ENCODE measurements around the gene MLLT11. TPM values are rescaled to one million over a fixed set of nuclear protein-coding genes. Genes with fewer than 3 reads are reported as not detected.
"Not testable (repeated sequence)": the region's sequence is repeated elsewhere in the genome, so short reads cannot be mapped to it uniquely, and the experiment has no call there.

Gene MLLT11
- total RNA-seq, 2 donors from 2014 or later: 16.5 to 19.2 TPM

DNA sequence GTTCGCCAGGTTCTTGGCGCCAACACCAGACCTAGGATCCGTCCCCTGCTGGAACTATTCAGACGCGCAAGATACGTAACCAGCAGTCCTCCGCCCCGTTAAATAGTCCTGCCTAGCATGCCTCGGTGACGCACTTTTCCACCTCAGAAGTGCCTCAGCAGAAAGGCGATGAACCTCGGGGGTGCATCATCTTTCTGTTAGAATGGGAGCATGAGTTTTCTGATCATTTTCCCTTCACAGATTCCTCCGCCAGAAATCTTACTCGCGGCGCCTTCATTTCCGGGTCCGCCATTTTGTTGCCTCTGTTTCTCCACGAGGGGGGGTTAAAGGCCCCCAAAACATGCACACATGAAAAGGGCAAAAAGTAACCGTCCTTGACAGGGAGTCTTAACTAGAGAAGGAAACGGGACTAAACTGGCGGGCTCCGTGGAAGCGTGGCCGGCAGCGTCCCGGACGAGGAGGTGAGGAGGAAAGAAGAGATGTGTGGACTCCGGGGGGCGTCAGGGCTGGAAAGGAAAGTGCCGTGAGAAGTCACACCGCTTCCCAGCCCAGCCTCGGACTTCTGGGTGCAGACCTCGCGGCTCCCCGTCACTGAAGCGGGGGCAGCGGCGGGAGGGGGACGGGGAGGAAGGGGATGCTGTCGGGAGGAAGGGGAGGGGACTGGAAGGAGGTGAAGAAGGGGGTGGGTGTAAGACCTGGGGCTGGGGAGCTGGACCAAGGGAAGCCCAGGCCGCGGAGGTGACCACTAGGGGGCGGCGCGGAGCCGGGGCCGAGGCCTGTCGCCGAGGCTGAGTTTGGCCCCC, 10.5 kb downstream of the MLLT11 start, which contains the start of gene GABPB2:
Gene GABPB2 (plus strand): TSS at position 288 of the 803 bp plus-strand sequence. CDS start 17,429 bp downstream, outside the sequence.
- Mint-ChIP-seq H3K4me3 (peak within 1 kb of the TSS; percentile 89), H3K9me3 (no peaks in the 10 kb centered on the region), H3K27ac (peak within 1 kb of the TSS; percentile 100), H3K36me3 (ENCODE audit: low read depth) (peaks cover 18% of the 10 kb centered on the region), H3K4me1 (peaks cover 9% of the 10 kb centered on the region), H3K27me3 (ENCODE audit: insufficient read depth) (no peaks in the 10 kb centered on the region)
- peak within 1 kb of the TSS; percentile 94 for H3K4me3 ChIP-seq (ENCODE audit: low read length)
- 2 to 4% methylated on average over 19 to 50 of the region's 50 CpGs for WGBS, 2 experiments (ENCODE audit: insufficient coverage in 1 of 2, insufficient read length in 1 of 2)
- no peaks in the 10 kb centered on the region for H3K27me3 ChIP-seq (ENCODE audit: control insufficient read depth, insufficient read depth, low read length, poor library complexity, severe bottlenecking)
- peak within 1 kb of the TSS; percentile 88 for H3K9ac ChIP-seq (ENCODE audit: extremely low read depth, low read length, poor library complexity, severe bottlenecking)
- no peaks in the 10 kb centered on the region for H3K4me1 ChIP-seq (ENCODE audit: control insufficient read depth, insufficient read depth, low read length)
- H3K9me3 ChIP-seq (ENCODE audit: control insufficient read depth, low read length): no peaks in the 10 kb centered on the region
- peak; percentile 99 for TF ChIP-seq CTCF (conservative IDR thresholded peaks at IDR 0.05)
- H3K27ac ChIP-seq (ENCODE audit: low read depth, low read length): peak within 1 kb of the TSS; percentile 95
- DNase-seq: peak; percentile 96
- peaks cover 32% of the 10 kb centered on the region for H3K36me3 ChIP-seq (ENCODE audit: control insufficient read depth, insufficient read depth, low read length)

GRCh38 chr1:151072224-151072623, 12.0 kb downstream of the MLLT11 start:
- Histone ChIP-seq H3K36me3 (ENCODE audit: control insufficient read depth, insufficient read depth, low read length) (peaks cover 21% of the 10 kb centered on the region), H3K27me3 (ENCODE audit: control insufficient read depth, insufficient read depth, low read length, poor library complexity, severe bottlenecking) (no peaks in the 10 kb centered on the region), H3K9me3 (ENCODE audit: control insufficient read depth, low read length) (no peaks in the 10 kb centered on the region), H3K27ac (ENCODE audit: low read depth, low read length) (no peak overlapping the region), H3K4me1 (ENCODE audit: control insufficient read depth, insufficient read depth, low read length) (no peaks in the 10 kb centered on the region), H3K9ac (ENCODE audit: extremely low read depth, low read length, poor library complexity, severe bottlenecking) (no peak overlapping the region), H3K4me3 (ENCODE audit: low read length) (no peak overlapping the region)
- peaks cover 9% of the 10 kb centered on the region for H3K4me1 Mint-ChIP-seq
- H3K27ac Mint-ChIP-seq: no peak overlapping the region
- 88 to 89% methylated on average over 9 to 13 of the region's 13 CpGs for WGBS, 2 experiments (ENCODE audit: insufficient coverage in 1 of 2, insufficient read length in 1 of 2)
- H3K4me3 Mint-ChIP-seq: no peak overlapping the region
- H3K27me3 Mint-ChIP-seq (ENCODE audit: insufficient read depth): no peaks in the 10 kb centered on the region
- peaks cover 9% of the 10 kb centered on the region for H3K36me3 Mint-ChIP-seq (ENCODE audit: low read depth)
- H3K9me3 Mint-ChIP-seq: no peaks in the 10 kb centered on the region
- DNase-seq: no peak
- TF ChIP-seq CTCF (conservative IDR thresholded peaks at IDR 0.05): peak; percentile 42

DNA sequence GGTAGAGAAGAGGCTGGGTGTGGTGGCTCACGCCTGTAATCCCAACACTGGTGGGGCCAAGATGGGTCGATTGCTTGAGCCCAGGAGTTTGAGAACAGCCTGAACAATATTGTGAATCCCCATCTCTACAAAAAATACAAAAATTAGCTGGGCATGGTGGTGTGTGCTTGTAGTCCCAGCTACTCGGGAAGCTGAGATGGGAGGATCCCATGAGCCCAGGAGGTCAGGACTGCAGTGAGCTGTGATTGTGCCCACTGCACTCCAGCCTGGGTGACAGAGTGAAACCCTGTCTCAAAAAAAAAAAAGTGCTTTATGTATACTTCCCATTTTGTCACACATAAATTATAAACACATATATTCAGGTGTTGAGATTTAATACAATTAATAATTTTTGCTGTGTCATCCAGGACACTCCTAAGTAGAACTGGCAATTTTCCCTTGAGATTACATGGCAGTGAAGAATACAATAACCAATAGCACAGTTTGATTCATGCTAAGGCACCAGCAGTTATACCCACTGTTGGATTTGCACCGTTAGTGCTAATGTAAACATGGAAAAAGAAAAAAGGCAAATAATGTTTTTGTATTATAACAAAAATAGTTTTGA, 25.9 kb downstream of the MLLT11 start:
- Mint-ChIP-seq H3K27me3 (ENCODE audit: insufficient read depth) (no peaks in the 10 kb centered on the region), H3K9me3 (no peaks in the 10 kb centered on the region), H3K4me1 (no peaks in the 10 kb centered on the region), H3K36me3 (ENCODE audit: low read depth) (no peaks in the 10 kb centered on the region), H3K4me3 (no peak overlapping the region), H3K27ac (no peak overlapping the region)
- H3K27ac ChIP-seq (ENCODE audit: low read depth, low read length): no peak overlapping the region
- H3K27me3 ChIP-seq (ENCODE audit: control insufficient read depth, insufficient read depth, low read length, poor library complexity, severe bottlenecking): no peaks in the 10 kb centered on the region
- H3K4me3 ChIP-seq (ENCODE audit: low read length): no peak overlapping the region
- WGBS, 2 experiments (ENCODE audit: insufficient coverage in 1 of 2, insufficient read length in 1 of 2): 80 to 91% methylated on average over 1 to 4 of the region's 4 CpGs
- no peaks in the 10 kb centered on the region for H3K4me1 ChIP-seq (ENCODE audit: control insufficient read depth, insufficient read depth, low read length)
- H3K9me3 ChIP-seq (ENCODE audit: control insufficient read depth, low read length): no peaks in the 10 kb centered on the region
- H3K36me3 ChIP-seq (ENCODE audit: control insufficient read depth, insufficient read depth, low read length): no peaks in the 10 kb centered on the region
- DNase-seq: no peak
- TF ChIP-seq CTCF (conservative IDR thresholded peaks at IDR 0.05): no peak
- no peak overlapping the region for H3K9ac ChIP-seq (ENCODE audit: extremely low read depth, low read length, poor library complexity, severe bottlenecking)

GRCh38 chr1:151097426-151097825, 37.2 kb downstream of the MLLT11 start:
- not testable (repeated sequence) for H3K4me1 Mint-ChIP-seq; H3K27me3 Mint-ChIP-seq (ENCODE audit: insufficient read depth); H3K4me3 ChIP-seq (ENCODE audit: low read length); H3K4me3 Mint-ChIP-seq; DNase-seq; H3K36me3 ChIP-seq (ENCODE audit: control insufficient read depth, insufficient read depth, low read length); H3K36me3 Mint-ChIP-seq (ENCODE audit: low read depth); H3K27ac Mint-ChIP-seq; H3K9ac ChIP-seq (ENCODE audit: extremely low read depth, low read length, poor library complexity, severe bottlenecking); H3K27ac ChIP-seq (ENCODE audit: low read depth, low read length); H3K9me3 Mint-ChIP-seq; H3K27me3 ChIP-seq (ENCODE audit: control insufficient read depth, insufficient read depth, low read length, poor library complexity, severe bottlenecking); H3K9me3 ChIP-seq (ENCODE audit: control insufficient read depth, low read length); H3K4me1 ChIP-seq (ENCODE audit: control insufficient read depth, insufficient read depth, low read length)
- 81 to 92% methylated on average over 5 to 6 of the region's 6 CpGs for WGBS, 2 experiments (ENCODE audit: insufficient coverage in 1 of 2, insufficient read length in 1 of 2)

All from endodermal cell (in vitro differentiated cells).